Right ventricle myocardium superior (tissue), 1 donor: ENCODE data around the gene IFIT3. TPM values are rescaled to one million over a fixed set of nuclear protein-coding genes. Genes with fewer than 3 reads are reported as not detected.

Experiments used
- ATAC-seq: fragments of 200-7000 bp; cut with Tn5 transposase; one replicate; pipeline ENCODE4 v1.9.1; 2020; ENCODE audit warnings: mild to moderate bottlenecking; ENCODE audit not compliant: poor library complexity
- DNase-seq: peaks from one replicate; pipeline ENCODE4 v3.0.0-alpha.2; 2020
- intact Hi-C: fragments of 100-400 bp; cut with DNase I; formaldehyde crosslinking; loops from one replicate; pipeline ENCODE4 v1.11.2; 2022
- total RNA-seq: library from RNA; stranded (reverse); fragmentation: NEBNext Ultra II Directional; extraction: Animal tissue kit (Norgen Biotek cat#: 25700); gene quantifications from one replicate; pipeline ENCODE4 v1.2.1, GENCODE V29; 2021
- donor health status: DM: no; HTN: yes; CAD: no; lungs with severe emphysema.

The IFIT3 gene
- total RNA-seq, 1 donor from 2014 or later = 5.9 TPM

DNA sequence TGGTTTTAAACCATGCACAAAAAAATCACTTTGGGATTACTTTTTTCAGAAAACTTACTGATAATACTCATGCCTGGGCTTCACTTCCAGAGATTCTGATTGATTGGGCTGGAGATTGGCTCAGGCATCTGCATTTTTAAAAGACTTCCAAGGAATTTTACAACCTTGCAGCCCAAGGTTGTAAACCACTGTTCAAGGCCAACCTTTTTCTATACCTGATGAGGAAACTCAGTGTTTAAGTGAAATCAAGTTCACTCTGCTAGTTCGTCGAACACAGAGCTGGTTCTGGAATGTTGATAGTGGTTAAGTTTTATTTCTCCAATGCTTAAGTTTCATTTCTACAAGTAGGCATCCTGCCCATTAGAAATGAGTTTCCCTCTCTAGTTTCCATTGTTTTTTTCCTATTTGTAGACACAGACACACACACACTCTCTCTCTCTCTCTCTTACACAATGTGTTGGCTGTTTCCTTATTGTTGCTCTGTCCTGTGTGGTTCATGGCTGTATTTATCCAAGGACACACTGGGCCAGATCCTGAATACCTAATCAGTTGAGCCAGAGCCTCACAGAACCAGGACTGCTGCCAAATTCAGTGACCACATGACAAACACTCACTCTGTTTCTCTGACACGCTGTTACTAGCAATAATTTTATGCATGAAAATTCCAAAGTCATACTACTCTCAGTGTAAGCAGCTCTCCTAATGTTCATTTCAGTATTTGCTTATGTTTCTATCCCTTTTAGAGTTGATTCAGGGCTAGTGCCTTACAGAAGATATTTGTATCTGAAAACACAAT, 46.3 kb downstream of the IFIT3 start:
- peak; percentile 79 for DNase-seq
- ATAC-seq = peak; percentile 96
- intact Hi-C loops = no loop called here

DNA sequence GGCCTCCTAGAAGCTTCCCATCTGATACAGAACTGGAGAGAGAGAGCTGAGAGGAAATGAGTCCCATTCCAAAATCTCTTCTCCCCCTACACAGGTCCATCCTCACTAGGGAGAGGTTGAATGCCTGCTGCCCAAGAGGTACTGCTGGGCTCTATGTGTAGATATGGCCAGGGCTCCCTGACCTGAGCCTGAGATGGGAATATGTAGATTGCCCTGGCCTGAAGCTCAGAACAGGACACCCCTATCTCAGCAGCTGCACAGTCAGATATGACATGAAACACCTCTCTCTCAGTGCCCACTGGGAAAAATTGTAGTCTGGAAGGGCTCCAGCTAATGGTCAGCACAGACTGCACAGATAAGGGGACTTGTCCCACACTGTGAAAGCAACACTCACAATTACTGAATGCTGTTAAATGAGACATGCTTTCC, 46.9 kb downstream of the IFIT3 start:
- ATAC-seq = peak; percentile 61
- intact Hi-C loops = no loop called here
- DNase-seq = no peak

DNA sequence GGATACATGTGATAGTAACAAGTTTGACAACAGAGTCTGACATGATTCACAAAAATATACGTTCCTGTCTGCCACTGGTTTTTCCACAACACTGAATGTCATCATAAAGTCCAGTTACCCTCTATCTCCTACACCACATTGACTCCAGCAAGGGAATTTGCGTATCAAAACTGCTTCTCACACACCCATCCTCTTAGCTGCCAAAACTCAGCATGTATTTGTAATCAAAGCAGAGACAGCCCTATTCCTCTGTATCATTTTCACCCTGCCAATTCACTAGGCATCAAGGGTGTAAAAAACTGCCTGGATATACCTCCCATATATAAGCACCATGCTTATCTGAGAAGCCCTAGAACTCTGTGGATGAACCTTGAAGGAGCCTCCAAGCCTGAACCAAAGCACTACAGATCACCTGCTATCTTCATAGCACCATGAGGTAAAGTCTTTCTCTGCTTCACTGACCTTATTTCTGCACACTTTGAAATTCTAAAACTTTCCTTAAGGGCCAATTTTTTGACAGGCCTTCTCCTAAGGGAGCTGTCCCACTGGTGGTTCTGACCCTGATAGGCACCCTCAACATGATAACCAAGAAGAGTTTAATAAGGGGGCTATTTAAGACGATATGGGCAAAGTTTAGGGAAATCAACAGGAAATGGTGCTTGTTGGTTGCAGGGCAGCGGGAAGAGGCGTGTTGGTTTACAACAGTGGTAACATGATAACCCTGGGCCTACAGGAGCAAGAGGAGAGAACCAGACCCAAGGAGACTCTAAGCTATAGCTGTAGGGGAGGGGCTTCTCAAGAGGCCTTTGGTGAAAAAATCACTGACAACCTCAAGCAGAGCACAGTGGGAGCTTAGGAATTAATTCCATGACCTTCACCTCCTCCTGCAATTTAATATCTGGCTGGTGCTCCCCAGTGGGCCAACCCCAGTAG, 50.2 kb downstream of the IFIT3 start, which contains the start of gene IFIT1B:
Gene IFIT1B (plus strand): TSS at position 352 of the 933 bp plus-strand sequence. CDS start 80 bp downstream, at position 432.
- ATAC-seq = no peak
- no peak for DNase-seq
- intact Hi-C loops = no loop called here

DNA sequence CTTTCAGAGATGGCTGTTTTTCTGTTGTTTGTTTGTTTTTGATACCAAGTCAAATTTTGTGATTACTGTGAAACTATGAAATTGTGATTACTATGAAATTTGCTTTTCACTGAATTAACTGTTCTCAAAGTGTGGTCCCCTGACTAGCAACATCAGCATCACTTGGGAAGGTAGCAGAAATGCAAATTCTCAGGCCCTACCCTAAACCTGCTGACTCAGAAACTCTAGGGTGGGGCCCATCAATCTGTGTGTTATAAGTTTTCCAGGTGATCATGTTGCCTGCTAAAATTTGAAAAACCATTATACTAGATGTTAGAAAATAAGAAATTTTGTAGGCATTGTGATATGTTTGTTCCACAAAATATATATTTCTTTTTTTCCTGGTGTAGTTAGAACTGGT, 51.3 kb downstream of the IFIT3 start:
- ATAC-seq (no peak), DNase-seq (no peak)
- intact Hi-C loops = no loop called here

GRCh38 chr10:89382757-89383156, 55.0 kb downstream of the IFIT3 start:
- intact Hi-C loops = no loop called here
- DNase-seq (no peak), ATAC-seq (no peak)

DNA sequence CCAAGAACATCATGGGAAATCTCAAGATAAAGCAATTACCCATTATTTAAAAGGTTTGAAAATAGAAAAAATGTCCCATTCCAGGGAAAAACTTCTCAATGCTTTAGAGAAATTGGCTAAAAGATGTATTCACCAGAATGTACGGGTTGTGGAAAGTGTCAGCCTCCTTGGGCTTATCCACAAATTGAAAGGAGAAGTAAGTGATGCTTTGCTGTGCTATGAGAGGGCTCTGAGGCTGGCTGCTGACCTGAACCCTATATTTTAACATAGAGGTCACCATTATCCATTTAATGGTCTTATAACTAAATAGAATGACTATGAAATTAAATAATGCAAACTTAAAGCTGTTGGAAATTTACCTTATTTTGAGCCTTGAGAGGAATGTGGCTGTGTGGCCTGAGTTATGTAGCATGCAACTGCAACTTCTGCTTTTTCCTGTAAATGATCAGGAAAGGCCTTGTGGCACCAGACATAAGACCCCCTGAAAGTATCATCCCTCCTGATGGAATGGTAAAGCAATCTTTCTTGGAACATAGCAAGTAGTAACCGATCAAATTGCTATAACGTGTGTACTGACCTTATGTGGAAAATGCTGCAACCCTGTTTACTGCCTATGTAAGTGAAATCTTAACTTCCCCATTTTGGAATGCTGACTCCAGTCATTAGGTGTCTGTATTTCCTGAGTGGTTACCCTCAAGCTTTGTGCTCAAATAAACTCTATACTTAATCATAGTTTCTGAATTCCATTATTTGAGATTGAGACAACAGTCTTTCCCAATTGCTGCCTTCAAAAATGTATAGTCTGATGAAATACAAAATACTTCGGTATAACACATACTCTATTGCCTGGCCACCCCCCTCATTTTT, 56.9 kb downstream of the IFIT3 start:
- ATAC-seq = peak; percentile 70
- no peak for DNase-seq
- intact Hi-C loops = no loop called here

DNA sequence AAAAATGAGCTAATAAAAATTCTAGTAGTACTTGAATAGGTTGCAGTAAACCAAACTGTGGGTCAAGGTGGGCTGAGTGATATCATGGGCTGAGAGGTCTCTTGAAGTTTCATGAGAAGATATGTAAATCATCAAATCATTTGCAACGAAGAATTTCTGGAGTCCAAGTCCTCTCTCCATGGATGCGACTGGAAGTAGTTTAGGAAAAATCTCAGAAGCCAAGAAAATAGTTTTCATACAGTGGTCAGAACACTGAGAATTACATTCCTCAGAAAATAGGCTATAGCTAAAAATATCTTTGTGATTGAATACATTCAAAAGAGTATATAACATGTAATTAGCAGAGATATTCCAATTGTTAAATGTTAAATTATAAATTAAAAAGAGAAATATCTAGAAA, 61.0 kb downstream of the IFIT3 start:
- no peak for DNase-seq
- ATAC-seq = no peak
- intact Hi-C loops = no loop called here

- ATAC-seq (no peak), DNase-seq (no peak)
- intact Hi-C loops = no loop called here
Observed at GRCh38 chr10:89389254-89389653, 61.5 kb downstream of the IFIT3 start.

Other genes with a start within 250 kb of the IFIT3 start
- 0.22 TPM for gene CH25H, start 120.7 kb upstream of the IFIT3 start, total RNA-seq
- gene LIPA, start 76.2 kb upstream of the IFIT3 start, total RNA-seq = 18.0 TPM
- gene IFIT2, start 26.0 kb upstream of the IFIT3 start, total RNA-seq = 4.3 TPM
- gene IFIT1B, start 50.1 kb downstream of the IFIT3 start, total RNA-seq = not detected
- 28.1 TPM for gene IFIT1, start 64.6 kb downstream of the IFIT3 start, total RNA-seq
- gene IFIT5, start 86.6 kb downstream of the IFIT3 start, total RNA-seq = 7.1 TPM
- 1.3 TPM for gene SLC16A12, start 207.6 kb downstream of the IFIT3 start, total RNA-seq